HG03159 (cell line): ENCODE measurements around the gene WDR37.
"Not testable (repeated sequence)": the region's sequence is repeated elsewhere in the genome, so short reads cannot be mapped to it uniquely, and the experiment has no call there.

Source experiments
- ATAC-seq: cut with Tn5 transposase; IDR thresholded peaks from one replicate; pipeline ENCODE4 v1.9.1; 2021; ENCODE audit warnings: mild to moderate bottlenecking, moderate library complexity; ENCODE audit not compliant: unreplicated experiment

The WDR37 gene

DNA sequence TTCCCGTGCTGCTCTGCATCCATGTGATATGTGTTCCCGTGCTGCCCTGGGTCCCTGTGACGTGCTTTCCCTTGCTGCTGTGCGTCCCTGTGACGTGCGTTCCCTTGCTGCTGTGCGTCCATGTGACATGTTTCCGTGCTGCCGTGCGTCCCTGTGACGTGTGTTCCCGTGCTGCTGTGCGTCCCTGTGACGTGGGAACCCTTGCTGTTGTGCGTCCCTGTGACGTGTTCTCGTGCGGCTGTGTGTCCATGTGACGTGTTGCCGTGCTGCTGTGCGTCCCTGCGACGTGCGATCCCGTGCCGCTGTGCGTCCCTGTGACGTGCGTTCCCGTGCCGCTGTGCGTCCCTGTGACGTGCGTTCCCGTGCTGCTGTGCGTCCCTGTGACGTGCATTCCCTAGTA, 45.8 kb downstream of the WDR37 start:
- no peak for ATAC-seq

- no peak for ATAC-seq
Measured at GRCh38 chr10:1102416-1102815, 46.2 kb downstream of the WDR37 start.

DNA sequence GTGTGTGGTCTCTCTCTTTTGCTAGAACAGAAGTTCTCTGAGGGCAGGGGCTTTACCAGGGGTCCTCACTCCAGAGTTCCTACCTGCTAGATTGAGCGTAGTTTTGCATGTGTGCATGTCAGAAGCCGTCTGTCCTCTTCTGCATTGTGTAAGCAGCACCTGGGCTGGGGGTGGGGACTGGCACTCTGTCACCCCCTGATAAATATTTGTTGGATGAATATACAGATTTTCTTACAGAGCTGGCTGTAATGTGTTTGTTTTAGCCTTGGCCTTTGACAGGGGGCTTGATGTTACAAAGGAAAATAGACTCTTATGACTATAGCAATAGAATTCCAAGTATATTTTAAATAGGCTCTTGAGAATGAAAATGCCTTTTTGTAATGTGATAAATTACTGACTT, 46.6 kb downstream of the WDR37 start:
- no peak for ATAC-seq

GRCh38 chr10:1103551-1103950, 47.4 kb downstream of the WDR37 start:
- no peak for ATAC-seq

- no peak for ATAC-seq
Measured at GRCh38 chr10:1104971-1105370, 48.8 kb downstream of the WDR37 start.

- ATAC-seq = no peak
Measured at GRCh38 chr10:1107004-1107403, 50.8 kb downstream of the WDR37 start.

DNA sequence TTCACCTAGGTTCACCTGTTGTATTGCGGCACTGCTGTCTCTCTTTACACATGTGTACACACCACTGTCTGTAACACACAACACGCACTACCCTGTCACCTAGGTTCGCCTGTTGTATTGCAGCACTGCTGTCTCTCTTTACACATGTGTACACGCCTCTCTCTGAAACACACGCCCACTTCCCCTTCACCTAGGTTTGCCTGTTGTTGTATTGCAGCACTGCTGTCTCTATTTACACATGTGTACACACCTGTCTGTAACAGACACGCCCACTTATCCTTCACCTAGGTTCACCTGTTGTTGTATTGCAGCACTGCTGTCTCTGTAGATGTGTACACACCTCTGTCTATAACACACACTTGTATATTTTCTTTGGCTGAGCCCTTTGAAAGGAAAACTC, 51.5 kb downstream of the WDR37 start:
- ATAC-seq = no peak

DNA sequence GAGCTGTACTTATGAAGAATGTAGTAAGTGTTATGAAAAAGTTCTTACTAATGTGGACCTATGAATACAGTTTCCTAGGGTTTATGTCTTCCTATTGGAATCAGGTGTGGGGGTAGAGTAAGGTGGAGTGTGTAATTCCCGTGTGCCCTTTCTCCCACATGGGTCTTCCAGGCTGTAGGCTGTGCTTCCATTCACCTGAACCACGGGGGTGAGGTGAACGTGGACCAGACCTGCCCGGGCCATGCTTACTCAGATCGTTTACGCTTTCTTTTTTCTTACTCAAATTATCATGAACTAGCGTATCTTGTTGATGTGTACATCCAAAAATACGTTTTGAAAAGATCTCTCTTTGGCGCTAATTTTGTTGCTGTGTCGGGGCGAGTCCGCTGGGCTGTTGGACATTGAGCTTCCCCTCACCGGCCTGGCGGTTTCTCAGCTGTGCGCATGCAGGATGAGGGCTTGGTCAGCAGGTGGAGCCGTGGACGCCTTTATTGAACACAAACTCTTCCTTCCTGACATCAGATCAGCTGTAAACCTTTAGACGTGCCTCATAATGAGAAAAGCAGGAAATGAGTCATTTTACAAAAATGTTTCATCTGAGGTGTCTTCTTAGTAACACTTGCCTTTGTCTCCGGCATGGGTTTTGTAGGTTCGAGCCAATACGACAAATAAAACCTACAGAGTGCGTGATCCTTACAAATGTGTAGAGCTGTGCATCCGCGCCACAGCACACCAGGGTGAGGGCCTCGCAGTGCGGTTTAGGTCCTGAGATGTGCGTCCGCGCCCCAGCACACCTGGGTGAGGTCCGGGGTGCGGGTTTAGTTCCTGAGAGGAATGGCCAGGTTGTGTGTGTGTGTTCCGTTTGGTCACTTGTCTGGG, 53.8 kb downstream of the WDR37 start:
- peak; percentile 89 for ATAC-seq

DNA sequence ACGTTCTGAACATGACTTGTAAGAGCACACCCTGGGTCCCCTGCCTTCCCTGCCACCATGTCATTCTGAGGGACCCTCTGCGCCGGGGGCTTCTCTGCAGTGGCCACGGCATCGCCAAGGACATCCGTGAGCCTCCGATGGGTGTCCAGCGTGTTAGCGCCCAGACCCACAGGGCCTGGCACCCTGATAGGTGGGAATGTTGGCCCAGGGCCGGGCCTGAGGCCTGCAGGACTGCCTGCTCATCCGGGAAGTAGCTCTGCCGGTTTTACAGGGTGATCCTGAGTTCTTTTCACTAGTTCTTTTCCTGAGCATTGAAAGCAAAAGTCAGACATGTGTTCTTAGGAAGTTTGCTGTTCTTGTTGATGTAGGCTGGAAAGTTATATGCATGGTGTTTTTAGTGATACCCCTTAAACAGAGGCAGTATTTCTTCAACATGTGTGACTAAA, 54.5 kb downstream of the WDR37 start:
- ATAC-seq = no peak

DNA sequence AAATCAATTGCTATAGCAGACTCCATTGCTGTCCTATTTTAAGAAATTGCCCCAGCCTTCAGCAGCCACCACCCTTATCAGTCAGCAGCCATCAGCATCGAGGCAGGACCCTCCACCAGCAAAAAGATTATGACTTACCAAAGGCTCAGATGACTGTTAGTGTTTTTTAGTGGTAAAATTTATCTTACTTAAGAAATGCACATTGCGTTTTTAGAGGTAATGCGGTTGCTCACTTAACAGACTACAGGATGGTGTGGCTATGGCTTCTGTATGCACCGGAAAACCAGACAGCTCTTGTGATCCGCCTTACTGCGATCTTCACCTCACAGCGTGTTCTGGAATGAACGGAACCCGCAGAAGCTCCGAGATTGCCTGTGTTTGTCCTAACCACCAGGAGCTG, 58.1 kb downstream of the WDR37 start:
- no peak for ATAC-seq

- ATAC-seq = no peak
Measured at GRCh38 chr10:1114719-1115606, 58.8 kb downstream of the WDR37 start.

DNA sequence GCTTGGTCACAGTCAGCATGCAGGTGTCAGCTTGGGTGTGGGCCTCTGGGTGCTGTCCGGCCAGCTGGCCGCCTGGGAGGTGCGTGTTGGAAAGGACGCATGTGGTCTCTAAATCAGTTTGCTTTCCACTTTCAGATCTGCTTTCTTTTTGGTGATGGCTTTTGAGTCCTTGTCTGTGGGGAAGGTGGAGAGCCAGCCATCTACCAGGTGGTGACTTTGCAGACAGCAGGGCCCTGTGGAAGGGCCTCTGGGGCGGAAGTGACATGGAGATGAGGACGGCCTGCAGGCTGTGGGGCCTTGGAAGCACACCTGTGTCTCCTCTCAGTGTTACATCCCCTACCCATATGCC, 59.4 kb downstream of the WDR37 start:
- no peak for ATAC-seq

DNA sequence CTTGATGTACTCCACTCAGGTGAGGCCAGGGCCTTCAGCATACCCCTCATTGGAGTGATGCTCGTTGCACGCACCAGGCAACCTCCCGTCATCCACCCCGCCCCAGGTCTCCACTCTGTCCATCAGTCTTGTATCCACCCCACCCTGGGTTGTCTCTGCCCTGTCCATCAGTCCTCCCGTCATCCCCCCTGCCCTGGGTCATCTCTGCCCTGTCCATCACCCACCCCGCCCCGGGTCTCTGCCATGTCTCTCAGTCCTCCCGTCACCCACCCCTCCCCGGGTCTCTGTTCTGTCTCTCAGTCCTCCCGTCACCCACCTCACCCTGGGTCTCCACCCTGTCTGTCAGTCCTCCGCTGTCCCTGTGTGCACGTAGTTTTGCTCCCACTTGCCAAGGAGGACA, 59.9 kb downstream of the WDR37 start:
- no peak for ATAC-seq

DNA sequence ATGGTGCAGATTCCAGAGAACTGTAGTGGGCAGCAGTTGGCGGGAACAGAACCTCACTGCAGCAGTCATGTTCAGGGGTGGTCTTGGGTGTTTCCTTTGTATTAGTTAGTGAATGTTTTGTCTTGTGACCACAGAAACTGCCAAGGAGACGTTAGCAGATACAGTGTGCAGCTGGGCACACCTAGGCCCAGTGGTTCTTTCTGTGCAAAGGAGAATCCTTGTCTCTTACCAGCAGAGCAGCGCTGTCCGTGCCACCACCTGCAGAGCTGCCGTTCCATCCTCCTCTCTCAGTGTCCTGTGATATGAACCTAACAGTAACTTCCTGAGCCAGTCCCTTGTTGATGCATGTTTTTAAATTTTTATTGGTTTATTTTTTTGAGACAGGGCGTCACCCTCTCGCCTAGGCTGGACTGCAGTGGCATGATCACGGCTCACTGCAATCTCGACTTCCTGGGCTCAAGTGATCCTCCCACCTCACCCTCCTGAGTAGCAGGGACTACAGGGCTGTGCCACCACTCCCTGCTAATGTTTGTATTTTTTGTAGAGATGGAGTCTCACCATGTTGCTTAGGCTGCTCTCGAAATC, 60.6 kb downstream of the WDR37 start:
- no peak for ATAC-seq

DNA sequence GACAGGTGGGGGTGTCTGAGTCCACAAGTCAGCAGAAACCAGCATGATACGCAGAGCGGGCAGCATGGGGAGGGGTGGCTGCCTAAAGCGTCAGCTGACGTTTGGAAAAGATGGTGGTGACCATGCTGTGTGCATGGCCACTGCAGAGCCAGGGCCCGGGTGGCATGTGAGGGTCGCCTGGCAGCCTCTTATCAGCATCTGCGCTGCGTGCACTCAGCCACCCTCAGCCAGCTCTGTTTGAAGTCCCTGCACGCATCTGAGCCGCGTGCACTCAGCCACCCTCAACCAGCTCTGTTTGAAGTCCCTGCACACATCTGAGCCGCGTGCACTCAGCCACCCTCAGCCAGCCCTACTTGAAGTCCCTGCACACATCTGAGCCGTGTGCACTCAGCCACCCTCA, 61.5 kb downstream of the WDR37 start:
- ATAC-seq = no peak

- not testable (repeated sequence) for ATAC-seq
Measured at GRCh38 chr10:1118318-1118717, 62.1 kb downstream of the WDR37 start.

DNA sequence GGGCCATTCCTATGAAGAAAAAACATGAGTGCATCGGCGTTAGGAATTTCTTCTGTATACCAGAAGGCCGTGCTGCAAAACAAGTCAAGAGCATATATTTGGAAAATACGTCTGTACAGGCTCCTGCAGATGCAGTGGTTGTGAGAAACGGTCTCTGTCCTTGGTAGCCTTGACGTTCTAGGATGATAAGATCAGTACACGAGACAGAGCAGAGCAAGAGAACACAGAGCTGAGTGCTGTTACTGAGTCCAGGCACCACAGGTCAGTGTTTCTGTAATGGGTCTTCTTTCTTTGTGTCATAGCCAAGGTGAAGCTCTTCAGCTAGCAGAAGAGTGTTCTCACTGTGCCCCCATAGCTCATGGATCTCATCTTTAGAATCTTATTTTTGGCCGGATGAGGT, 62.8 kb downstream of the WDR37 start:
- no peak for ATAC-seq

DNA sequence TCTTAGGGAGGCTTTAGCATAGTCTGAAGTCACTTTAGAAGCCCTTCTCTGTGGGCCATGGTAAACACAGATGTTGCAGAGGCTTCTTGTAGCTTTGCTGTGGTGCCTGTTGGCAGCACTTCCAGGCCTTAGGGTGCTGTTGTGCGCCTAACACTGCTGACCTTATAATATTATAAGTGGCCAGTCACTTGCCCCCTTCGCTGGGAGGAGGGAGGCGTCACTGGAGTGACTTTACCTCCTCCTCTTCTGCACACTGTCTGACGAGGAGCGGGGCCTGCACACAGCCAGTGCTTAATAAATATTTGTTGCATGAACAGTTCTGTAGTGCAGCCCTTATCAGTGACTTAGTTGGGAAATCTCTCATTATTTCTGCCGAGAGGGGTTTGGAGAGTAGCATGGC, 63.3 kb downstream of the WDR37 start:
- ATAC-seq = no peak

DNA sequence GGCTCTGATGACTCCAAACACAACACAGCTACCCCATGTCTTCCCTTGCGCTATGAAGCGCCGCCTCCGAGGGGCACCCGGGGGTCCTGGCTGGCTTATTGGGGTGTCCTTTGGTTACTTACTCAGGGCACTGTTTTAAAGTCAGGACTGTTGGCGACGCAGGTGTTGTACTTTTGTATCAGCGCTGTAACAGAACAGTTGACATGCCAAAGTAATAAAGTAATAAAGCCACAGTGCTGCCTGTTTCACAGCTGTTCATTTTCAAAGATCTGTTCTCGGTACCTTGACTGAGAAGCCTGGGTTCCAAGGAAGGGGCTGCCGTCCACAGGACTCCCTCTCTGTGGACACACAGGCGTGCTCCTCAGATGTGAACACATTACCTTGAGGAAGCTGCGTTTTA, 64.1 kb downstream of the WDR37 start:
- no peak for ATAC-seq

- ATAC-seq = no peak
Measured at GRCh38 chr10:1120801-1121211, 64.6 kb downstream of the WDR37 start.

DNA sequence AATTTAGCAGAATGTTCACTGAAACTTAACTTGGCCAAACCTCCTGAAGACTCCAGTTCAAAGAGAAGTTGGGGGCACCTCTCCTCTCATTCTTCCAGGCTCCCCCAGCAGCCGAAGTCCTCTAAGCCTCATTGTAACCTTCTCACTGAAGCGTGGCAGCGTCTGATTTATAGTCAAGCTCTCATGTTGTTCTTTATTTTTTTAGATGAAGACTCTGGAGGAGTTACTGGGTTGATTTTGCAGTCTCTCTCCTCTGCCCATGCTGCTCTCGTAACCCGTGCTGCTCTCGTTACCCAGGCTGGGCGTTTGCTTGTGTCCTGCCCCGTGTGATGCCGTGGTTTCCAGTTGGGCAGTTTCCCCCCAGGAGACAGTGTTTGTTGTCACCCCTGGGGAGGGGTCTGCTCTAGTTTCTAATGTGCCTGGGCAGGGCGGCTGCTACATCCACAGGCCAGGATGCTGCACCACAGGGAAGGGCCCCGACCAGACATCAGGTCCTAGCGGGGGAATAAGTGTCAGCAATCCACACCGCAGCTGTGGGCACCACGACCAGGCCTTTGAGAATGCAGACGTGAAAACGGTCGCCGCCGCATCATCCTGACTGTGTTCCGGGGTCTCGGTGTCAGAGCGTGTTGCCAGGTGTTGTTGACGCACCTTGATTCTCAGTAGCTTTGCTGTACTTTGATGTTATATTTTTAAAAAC, 65.2 kb downstream of the WDR37 start:
- ATAC-seq = no peak
